Measurements from ENCODE around the gene GALNT12.

- TF ChIP-seq CTCF (IDR thresholded peaks at IDR 0.05; ENCODE audit: insufficient read depth, low read depth, low read length), result no peak
- no peak for TF ChIP-seq EZH2 (IDR thresholded peaks at IDR 0.05; ENCODE audit: insufficient read depth, low read length)
Measured at GRCh38 chr9:98784831-98785806, 22.4 kb upstream of the GALNT12 start.
